Omental fat pad (tissue), 4 donors: ENCODE data around the gene TRIM24. TPM values are rescaled to one million over a fixed set of nuclear protein-coding genes. Genes with fewer than 3 reads are reported as not detected.

Experiments used
- ATAC-seq: fragments of 150-250 bp; one replicate; pipeline ENCODE4 v1.9.1; 2016; ENCODE audit warnings: mild to moderate bottlenecking, moderate library complexity; ENCODE audit not compliant: low FRiP score
- DNase-seq: peaks from one replicate; pipeline ENCODE4 v3.0.0-alpha.2; 2019; ENCODE audit warnings: low spot score
- CTCF ChIP-seq, 3 donors: fragments of 450-650 bp; IDR thresholded peaks; one replicate each; pipeline ENCODE4 v1.5.1; 2016 to 2017; ENCODE audit warnings: antibody characterized with exemption in 3 of 3, mild to moderate bottlenecking in 3 of 3, moderate library complexity in 2 of 3
- total RNA-seq, 4 donors: library from RNA; depleted of rRNA; stranded (reverse); fragments of >200 nt; gene quantifications; one replicate each; pipeline ENCODE4 v1.1.0, GENCODE V29; 2016

Gene TRIM24
- total RNA-seq, 4 donors from 2014 or later = 9.2 to 20.6 (median 11.4) TPM

- no peak for DNase-seq
- no peak for ATAC-seq
- TF ChIP-seq CTCF (IDR thresholded peaks at IDR 0.05) = no peak
Observed at GRCh38 chr7:138607216-138608126, 147.4 kb downstream of the TRIM24 start.

GRCh38 chr7:138608275-138608674 is 148.2 kb downstream of the TRIM24 start:
- TF ChIP-seq CTCF (IDR thresholded peaks at IDR 0.05) = no peak
- DNase-seq (no peak), ATAC-seq (no peak)

- no peak for ATAC-seq
- no peak for TF ChIP-seq CTCF (IDR thresholded peaks at IDR 0.05)
- DNase-seq = no peak
Observed at GRCh38 chr7:138610671-138611170, 150.7 kb downstream of the TRIM24 start.

GRCh38 chr7:138613630-138614029 is 153.6 kb downstream of the TRIM24 start:
- ATAC-seq (no peak), DNase-seq (no peak)
- TF ChIP-seq CTCF (IDR thresholded peaks at IDR 0.05) = no peak

GRCh38 chr7:138616085-138616484 is 156.0 kb downstream of the TRIM24 start:
- DNase-seq (no peak), ATAC-seq (no peak)
- no peak for TF ChIP-seq CTCF (IDR thresholded peaks at IDR 0.05)

GRCh38 chr7:138618506-138618905 is 158.4 kb downstream of the TRIM24 start:
- ATAC-seq (no peak), DNase-seq (no peak)
- no peak for TF ChIP-seq CTCF (IDR thresholded peaks at IDR 0.05)

GRCh38 chr7:138618933-138619332 is 158.9 kb downstream of the TRIM24 start:
- DNase-seq = no peak
- no peak for ATAC-seq

More at GRCh38 chr7:138618933-138619332, 158.9 kb downstream of the TRIM24 start:
- no peak for TF ChIP-seq CTCF (IDR thresholded peaks at IDR 0.05)
